ENCODE results near the gene USE1.
"Not testable (repeated sequence)": the region's sequence is repeated elsewhere in the genome, so short reads cannot be mapped to it uniquely, and the experiment has no call there.

Gene USE1, protein sequence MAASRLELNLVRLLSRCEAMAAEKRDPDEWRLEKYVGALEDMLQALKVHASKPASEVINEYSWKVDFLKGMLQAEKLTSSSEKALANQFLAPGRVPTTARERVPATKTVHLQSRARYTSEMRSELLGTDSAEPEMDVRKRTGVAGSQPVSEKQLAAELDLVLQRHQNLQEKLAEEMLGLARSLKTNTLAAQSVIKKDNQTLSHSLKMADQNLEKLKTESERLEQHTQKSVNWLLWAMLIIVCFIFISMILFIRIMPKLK

DNA sequence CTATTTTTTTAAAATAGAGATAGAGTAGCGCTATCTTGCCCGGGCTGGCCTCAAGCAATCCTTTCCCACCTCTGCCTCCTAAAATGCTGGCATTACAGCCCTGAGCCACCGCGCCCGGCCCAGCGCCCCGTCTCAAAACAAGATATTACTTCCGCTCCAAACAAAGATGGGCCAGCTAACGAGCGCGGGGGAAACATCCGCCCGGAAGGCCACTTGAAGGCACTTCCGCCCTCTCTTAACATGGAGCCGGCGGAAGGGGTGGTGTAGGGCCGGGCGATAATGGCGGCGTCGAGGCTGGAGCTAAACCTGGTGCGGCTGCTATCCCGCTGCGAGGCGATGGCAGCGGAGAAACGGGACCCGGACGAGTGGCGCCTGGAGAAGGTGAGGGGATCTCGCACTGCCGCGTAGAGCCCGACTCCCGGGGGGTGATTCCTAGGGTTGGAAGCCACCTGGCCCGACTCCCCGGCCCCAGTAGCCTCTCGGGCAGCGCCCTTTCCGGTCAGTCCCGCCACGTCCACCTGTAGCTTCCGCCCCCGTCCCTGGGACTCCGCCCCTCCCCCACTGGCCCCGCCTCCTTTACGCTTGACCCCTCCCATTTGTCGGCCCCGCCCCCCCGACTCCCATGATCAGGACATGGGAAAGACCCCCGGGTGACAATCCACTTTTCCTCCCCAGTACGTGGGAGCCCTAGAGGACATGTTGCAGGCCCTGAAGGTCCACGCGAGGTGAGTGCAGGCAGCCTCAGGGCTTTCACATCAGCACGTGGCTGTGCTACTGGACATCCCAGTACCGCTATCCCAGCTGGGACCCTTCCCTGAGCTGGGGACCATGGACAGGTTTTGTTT lies at the start of gene USE1:
Gene USE1 (plus strand): TSS at position 231 of the 845 bp plus-strand sequence. CDS start 49 bp downstream, at position 280.
- peak; percentile 91 for DNase-seq

DNA sequence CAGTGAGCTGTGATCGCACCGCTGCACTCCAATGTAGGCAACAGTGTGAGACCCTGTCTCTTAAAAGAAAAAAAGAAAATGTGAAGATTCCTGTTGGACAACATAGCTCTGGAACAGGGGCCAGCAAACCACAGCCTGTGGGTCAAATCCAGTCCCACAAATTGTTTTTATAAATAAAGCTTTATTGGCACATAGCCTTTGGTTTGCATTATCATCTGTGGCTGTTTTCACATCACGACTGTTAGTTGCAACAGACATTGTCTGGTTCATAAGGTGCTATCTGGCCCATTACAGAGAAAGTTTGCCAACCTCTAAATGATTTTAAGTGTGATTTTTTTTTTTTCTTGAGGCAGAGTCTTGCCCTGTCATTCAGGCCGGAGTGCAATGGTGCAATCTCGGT lies 49.4 kb upstream of the USE1 start:
- DNase-seq: no peak

DNA sequence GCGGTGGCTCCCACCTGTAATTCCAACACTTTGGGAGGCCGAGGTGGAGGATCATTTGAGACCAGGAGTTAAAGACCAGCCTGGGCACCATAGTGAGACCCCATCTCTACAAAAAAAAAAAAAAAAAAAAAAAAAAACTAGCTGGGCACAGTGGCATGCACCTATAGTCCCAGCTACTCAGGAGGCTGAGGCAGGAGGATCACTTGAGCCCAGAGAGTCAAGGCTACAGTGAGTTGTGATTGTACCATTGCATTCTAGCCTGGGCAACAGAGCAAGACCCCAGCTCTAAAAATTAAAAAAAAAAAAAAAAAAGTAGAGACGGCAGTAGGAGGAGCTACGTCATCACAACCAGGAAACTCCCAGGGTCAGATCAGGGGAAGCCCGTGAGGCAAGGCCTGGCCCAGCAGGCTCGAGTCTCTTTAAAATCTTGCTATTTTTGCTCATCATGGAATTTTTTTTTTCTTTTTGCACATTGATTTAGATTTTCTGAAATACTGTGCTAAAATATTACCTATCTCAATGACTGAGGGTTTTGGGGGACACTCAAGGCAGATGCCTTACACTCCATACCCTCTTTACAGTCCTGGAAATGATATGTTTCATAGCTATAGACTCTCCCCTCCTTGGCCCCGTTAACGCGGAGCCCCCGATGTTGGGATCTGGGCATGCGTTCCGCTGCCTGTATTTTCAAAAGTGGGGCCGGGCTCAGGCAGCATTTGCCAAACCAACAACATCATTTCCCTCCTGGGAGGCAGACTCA lies 44.4 kb upstream of the USE1 start:
- no peak for DNase-seq

DNA sequence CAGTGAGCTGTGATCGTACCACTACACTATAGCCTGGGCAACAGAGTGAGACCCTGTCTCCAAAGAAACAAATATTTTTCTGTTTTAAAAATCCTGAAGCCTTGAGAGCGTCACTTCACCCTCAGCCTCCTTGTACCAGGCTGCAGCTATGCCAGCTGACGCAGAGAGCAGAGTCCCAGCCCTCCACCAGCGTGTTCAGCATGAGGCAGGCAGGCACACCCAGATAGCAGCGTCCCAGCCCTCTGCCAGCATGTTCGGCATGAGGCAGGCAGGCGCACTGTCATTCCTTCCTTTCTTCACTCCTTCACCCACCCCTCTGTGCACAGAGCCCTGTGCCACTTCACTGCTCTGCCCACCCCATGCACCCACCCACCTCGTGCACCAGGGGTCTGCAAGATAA lies 43.3 kb upstream of the USE1 start:
- DNase-seq: no peak

DNA sequence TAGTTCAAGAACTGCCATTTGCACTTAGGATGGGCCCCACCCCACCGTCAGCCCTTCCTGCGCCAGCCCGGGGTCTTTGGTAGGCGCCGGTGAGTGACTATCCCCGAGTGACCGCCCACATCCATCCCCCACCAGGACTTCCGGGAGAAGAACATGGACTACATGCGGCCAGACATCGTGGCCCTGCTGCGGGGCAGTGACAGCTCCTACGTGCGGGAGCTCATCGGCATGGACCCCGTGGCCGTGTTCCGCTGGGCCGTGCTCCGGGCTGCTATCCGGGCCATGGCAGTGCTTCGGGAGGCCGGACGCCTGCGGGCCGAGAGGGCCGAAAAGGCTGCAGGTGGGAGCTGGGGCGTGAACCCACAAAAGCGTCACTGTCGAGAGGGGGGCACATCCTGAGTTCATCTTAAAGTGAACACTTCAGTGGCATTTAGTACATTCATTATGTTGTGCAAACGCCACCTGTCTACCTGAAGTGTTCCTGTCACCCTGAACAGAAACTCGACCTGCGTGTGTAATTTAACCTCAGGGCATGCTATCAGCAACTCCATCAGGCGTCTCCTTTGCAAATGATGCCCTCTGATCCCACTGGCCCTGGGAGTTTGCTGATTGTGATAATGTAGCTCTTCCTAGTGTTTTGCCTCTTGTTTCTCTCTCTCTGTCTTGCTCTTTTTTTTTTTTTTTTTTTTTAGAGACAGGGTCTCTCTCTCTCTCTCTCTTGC lies 42.4 kb upstream of the USE1 start:
- DNase-seq: no peak

DNA sequence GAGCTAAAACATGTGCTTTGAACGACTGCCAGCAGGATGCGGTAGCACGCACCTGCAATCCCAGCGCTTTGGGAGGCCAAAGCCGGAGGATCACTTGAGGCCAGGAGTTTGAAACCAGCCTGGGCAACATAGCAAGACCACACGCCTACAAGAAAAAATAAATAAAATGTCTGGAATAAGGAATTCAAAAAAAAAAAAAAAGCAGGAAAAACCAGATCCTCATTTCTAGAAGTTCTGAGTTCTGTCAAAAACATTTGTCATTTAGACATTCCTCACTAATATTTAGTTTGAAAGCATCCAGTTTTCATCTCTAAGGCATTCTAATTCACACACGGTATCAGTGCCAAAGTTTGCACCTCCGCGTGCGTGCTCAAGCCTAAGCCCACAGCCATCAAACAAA lies 36.9 kb upstream of the USE1 start:
- no peak for DNase-seq

DNA sequence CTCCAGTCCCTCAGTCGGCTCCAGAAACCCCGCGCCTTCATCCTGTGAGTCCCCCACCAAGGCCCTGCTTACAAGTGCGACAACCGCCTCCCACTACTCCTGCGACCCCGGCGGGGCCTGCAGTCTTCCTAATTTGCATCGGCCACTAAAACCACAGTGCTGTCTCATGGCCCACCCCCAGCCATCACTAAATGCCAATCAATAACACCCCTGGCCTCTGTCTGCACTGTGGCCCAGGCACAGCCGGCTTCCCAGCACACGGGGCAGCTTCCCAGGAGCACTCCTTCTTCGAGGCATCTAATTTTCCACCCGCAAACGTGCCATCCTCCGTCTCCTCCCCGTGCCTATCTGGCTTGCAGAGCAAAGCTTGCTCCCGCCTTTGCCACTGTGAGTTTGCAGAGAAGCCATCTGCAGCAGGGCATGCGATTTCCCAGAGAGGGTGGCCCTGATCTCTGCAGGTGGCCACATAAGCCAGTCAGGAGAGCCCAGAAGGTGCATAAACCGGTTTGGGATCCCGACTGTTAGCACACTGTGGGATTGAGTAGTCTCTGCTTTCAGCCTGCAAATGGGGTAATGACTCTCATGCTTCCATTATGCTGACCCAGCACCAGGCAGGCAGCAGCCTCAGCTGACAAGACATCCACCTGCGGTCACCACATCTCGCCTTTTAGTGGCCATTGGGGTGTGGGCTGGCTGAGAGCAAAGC lies 34.0 kb upstream of the USE1 start:
- DNase-seq: no peak

DNA sequence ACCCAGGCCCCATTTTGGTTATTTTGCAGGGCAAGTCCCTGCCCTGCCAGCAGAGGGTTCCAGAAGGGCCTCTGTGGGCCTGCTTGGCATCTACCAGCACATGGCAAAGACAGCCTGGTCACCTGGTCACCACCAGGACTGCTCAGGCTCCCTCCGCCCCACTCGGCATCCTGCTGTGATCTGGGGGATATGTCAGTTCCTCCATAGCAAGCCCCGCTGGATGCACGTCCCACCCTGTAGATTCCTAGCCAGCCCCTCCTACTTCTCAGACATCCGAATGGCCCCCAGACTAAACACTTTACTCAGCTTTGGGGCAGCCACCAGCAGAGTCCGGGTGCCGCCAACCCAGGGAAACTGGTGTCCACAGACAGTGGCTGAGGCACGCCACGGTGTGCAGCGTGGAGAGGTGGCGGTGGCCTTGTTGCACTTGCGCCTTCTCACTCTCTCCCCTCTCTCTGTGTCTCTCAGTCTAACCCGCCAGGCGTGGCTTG lies 31.8 kb upstream of the USE1 start:
- DNase-seq: peak; percentile 51

DNA sequence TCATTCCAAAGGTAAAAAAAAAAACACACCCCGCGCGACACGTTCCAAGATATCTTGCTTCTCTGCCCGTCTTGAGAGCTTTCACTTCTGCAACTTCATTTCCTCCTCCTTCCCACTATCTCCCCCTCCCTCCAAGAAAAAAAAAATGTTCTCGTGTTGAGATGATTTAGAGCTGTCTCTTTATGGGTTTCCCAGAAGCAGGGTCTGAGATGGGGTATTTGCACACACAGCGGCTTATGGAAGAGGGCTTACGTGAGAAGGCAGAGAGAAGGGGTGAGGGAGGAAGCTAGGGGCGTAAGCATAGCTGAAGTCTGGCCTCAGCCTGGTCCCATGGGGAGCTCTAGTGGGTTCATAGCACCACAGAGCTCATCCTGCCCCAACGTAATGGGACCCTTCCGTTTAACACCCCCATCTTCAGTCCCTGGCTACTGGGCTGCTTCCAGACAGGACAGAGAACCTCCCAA lies 31.3 kb upstream of the USE1 start:
- peak; percentile 48 for DNase-seq

DNA sequence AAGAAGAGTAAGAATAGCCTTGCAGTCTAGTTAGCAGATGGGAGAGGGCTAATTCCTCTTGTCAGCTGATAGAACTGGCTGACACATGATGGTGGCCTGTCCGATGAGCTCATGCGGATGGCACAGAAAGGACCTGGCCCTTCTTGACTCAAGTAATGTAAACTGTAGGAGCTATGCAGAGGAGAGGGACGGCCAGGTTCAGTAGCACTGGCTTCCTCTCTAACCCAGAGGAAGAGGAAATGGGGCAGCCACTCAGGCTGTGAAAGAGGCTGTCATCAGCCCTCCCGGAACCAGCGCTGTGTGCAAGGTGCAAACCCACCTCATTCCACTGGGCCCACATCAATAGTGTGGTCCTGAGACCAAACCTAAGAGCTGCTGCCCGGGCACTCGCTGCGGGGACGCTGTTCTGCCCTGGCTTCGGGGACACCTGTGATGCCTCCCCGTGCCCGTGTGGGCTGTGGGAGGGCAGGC lies 30.8 kb upstream of the USE1 start:
- DNase-seq: peak; percentile 79

DNA sequence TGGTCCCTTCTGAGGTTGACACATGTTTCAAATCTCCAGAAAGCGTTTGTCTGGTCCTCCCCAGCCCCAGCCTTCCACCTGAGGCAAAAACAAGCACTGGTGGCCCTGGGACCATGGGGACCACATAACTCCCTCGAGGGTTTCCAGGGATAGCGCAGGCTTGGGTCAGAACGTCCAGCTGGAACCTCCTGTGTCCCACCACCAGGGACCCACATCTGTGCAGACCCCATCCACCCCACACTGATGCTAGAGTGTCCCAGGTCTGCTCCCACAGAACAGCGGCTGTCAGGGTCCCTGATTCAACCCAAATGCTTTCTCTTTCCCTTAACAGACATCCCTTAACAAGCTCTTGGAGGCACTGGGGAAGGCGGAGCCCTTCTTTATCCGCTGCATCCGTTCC lies 29.6 kb upstream of the USE1 start:
- no peak for DNase-seq

DNA sequence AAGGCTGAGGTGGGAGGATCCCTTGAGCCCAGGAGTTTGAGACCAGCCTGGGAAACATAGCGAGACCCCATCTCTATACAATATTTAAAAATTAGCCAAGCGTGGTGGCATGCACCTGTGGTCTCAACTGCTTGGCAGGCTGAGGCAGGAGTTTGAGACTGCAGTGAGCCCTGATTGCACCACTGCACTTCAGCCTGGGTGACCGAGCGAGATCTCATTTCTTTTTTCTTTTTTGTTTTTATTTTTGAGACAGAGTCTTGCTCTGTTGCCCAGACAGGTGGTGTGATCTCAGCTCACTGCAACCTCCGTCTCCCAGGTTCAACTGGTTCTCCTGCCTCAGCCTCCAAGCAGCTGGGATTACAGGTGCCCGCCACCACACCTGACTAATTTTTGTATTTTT lies 23.4 kb upstream of the USE1 start:
- DNase-seq: not testable (repeated sequence)

DNA sequence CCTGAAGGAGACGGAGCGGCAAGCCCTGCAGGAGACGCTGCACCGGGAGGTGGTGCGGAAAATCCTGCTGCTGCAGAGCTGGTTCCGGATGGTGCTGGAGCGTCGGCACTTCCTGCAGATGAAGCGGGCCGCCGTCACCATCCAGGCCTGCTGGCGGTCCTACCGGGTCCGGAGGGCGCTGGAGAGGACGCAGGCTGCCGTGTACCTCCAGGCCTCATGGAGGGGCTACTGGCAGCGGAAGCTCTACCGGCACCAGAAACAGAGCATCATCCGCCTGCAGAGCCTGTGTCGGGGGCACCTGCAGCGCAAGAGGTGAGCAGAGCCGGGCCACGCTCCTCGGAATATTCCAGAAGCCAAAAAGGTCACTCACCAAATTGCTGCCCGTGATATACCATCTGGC lies 22.4 kb upstream of the USE1 start:
- no peak for DNase-seq

DNA sequence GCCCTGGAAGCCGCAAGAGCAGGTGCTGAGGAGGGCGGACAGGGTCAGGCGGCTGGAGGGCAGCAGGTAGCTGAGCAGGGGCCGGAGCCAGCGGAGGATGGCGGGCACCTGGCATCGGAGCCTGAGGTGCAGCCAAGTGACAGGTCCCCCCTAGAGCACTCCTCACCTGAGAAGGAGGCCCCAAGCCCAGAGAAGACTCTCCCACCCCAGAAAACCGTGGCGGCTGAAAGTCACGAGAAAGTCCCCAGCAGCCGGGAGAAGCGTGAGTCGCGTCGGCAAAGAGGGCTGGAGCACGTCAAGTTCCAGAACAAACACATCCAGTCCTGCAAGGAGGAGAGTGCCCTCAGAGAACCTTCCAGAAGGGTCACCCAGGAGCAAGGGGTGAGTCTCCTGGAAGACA lies 20.5 kb upstream of the USE1 start:
- no peak for DNase-seq

DNA sequence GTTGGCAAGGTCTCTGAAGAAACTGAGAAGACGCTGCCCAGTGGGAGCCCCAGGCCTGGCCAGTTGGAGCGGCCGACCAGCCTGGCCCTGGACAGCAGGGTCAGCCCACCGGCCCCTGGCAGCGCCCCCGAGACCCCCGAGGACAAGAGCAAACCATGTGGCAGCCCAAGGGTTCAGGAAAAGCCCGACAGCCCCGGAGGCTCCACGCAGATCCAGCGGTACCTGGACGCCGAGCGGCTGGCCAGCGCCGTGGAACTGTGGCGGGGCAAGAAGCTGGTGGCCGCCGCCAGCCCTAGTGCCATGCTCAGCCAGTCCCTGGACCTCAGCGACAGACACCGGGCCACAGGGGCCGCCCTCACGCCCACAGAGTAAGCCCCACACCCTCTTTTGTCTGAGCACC lies 20.1 kb upstream of the USE1 start:
- DNase-seq: no peak

DNA sequence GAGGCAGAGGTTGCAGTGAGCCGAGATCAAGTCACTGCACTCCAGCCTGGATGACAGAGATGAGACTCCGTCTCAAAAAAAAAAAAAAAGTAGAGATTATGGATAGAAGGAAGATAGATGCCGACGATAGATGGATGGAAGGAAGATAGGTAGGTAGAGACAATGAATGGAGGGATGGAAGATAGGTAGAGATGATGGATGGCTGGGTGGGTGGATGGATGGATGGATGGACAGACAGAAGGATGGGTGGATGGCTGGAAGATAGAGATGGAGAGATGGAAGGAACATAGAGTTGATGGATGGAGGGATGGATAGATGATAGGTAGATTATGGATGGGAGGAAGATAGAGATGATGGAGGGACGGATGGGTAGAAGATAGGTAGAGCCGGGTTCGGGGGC lies 18.5 kb upstream of the USE1 start:
- DNase-seq: no peak

DNA sequence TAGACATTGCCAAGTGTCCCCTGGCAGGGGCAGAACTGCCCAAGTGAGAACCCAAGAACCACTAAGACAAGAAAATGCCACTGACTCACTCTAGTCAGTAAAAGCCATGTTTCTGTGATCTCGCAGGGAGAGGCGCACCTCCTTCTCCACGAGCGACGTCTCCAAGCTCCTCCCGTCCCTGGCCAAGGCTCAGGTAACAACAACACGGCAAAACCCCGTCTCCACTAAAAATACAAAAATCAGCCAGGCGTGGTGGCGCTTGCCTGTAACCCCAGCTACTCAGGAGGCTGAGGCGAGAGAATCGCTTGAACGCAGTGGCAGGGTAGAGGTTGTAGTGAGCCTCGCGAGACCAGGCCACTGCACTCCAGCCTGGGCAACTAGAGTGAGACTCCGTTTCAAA lies 17.5 kb upstream of the USE1 start:
- DNase-seq: no peak

DNA sequence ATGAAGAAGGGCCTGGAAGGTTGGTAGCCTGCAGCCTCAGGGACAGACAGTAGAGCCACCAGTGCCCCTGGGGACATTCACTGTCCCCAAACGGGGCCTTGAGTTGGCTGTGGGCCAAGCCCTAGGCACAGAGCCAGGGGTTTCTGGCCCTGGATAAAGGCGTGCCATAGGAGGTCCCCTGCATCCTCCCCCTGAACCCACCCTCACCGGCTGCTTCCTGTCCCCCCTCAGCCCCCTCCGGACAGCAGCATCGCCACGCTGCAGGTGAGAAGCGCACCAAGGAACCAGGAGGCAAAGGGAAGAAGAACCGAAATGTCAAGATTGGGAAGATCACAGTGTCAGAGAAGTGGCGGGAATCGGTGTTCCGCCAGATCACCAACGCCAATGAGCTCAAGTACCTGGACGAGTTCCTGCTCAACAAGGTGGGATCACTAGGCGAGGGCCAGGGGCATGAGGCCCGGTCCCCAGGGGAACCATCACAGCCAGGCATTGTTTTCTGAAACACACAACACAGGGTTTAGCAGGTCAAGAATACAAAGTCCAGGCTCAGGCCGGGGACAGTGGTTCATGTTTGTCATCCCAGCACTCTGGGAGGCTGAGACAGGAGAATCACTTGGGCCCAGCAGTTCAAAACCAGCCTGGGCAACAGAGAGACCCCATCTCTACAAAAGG lies 14.6 kb upstream of the USE1 start:
- DNase-seq: no peak

DNA sequence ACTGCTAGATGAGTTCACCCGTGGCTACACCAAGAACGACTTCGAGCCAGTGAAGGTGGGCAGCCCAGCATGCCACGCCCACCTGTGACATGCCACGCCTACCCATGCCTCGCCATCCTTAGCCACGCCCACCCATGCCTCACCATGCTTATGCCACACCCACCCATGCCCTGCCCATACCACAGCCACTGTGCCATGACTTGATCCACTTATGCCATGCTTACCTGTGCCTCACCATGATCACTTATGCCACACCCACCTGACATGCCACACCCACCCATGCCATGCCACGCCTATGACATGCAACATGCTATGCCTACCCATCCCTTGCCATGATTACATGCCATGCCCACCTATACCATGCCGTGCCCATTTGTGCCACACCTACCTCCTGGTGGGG lies 12.9 kb upstream of the USE1 start:
- DNase-seq: no peak

DNA sequence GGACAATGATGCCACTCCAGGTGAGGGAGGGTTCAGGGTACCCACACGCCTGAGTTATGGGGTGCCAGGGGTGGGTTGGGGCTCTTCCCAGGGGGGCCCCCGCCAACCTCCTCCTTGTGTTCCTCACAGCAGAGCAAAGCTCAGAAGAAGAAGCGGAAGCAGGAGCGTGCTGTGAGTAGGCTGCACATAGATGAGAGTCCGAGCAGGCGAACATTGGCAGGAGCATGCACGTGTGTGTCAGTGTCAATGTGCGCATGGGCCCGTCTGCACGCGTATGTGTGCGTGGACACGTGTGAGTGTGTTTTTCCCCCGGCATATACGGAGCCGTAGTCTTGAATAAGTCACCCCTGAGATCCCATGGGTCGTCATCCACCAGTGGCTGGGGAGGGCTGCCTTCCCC lies 12.4 kb upstream of the USE1 start:
- DNase-seq: no peak
